CD14-positive monocyte (primary cell): ENCODE measurements around the gene CELF4. TPM values are rescaled to one million over a fixed set of nuclear protein-coding genes. Genes with fewer than 3 reads are reported as not detected.

ENCODE experiments used
- DNase-seq, 3 donors: peaks; one replicate each; pipeline ENCODE4 v3.0.0-alpha.2; 2011 to 2022
- H2AFZ ChIP-seq: 2 replicates; pipeline ENCODE4 v1.6.0; 2012; ENCODE audit warnings: mild to moderate bottlenecking, low read depth, low read length, inconsistent platforms; ENCODE audit not compliant: insufficient read depth, poor library complexity, severe bottlenecking
- H3K27ac ChIP-seq, 2 donors: 1 replicate in 1 of 2; 2 replicates in 1 of 2; pipeline ENCODE4 v1.5.1; 2012 to 2013; ENCODE audit warnings: low read length in 2 of 2, control low read depth in 1 of 2, inconsistent platforms in 1 of 2, low read depth in 1 of 2, mild to moderate bottlenecking in 1 of 2
- H3K27me3 ChIP-seq, 2 donors: one replicate each; pipeline versions ENCODE4 v1.6.0 to v1.6.1; 2011 to 2013; ENCODE audit warnings: low read length in 2 of 2; ENCODE audit not compliant: control insufficient read depth in 2 of 2, insufficient read depth in 2 of 2
- H3K36me3 ChIP-seq, 2 donors: replicated peaks in 1 of 2; 1 replicate in 1 of 2; 2 replicates in 1 of 2; pipeline versions ENCODE4 v1.5.1 to v1.6.1; 2012 to 2013; ENCODE audit warnings: low read length in 2 of 2, control low read depth in 1 of 2, inconsistent platforms in 1 of 2, mild to moderate bottlenecking in 1 of 2; ENCODE audit not compliant: insufficient read depth in 2 of 2, control insufficient read depth in 1 of 2
- H3K4me1 ChIP-seq, 2 donors: 1 replicate in 1 of 2; 2 replicates in 1 of 2; pipeline versions ENCODE4 v1.5.1 to v1.6.1; 2012 to 2013; ENCODE audit warnings: low read length in 2 of 2, control low read depth in 1 of 2, inconsistent platforms in 1 of 2, mild to moderate bottlenecking in 1 of 2, moderate library complexity in 1 of 2; ENCODE audit not compliant: insufficient read depth in 2 of 2, control insufficient read depth in 1 of 2
- H3K4me2 ChIP-seq: replicated peaks from 2 replicates; pipeline ENCODE3; 2012; ENCODE audit warnings: low read length, moderate library complexity, mild to moderate bottlenecking; ENCODE audit not compliant: poor library complexity, severe bottlenecking; ENCODE audit errors: extremely low read depth
- H3K4me3 ChIP-seq, 3 experiments: fragments of 200-600 bp in 1 of 3; sonication (generic) in 1 of 3; replicated peaks in 1 of 3; 1 replicate in 2 of 3; 2 replicates in 1 of 3; pipeline ENCODE4 v1.5.1; 2011 to 2013; ENCODE audit warnings: low read length in 3 of 3, mild to moderate bottlenecking in 3 of 3, control low read depth in 2 of 3, low read depth in 2 of 3, inconsistent platforms in 1 of 3, moderate library complexity in 1 of 3
- H3K79me2 ChIP-seq: 2 replicates; pipeline ENCODE4 v1.6.0; 2012; ENCODE audit warnings: mild to moderate bottlenecking, control low read depth, inconsistent platforms, low read length, moderate library complexity; ENCODE audit not compliant: insufficient read depth
- H3K9ac ChIP-seq: 2 replicates; pipeline ENCODE4 v1.6.0; 2017; ENCODE audit warnings: low read length, mild to moderate bottlenecking; ENCODE audit not compliant: insufficient read depth, poor library complexity, severe bottlenecking
- H3K9me3 ChIP-seq, 2 donors: replicated peaks in 1 of 2; 1 replicate in 1 of 2; 2 replicates in 1 of 2; pipeline versions ENCODE4 v1.5.1 to v1.6.1; 2012 to 2013; ENCODE audit warnings: low read length in 2 of 2, control low read depth in 1 of 2; ENCODE audit not compliant: control insufficient read depth in 1 of 2, insufficient read depth in 1 of 2
- H4K20me1 ChIP-seq: 2 replicates; pipeline ENCODE4 v1.6.0; 2012; ENCODE audit warnings: mild to moderate bottlenecking, low read length, control low read depth, moderate library complexity; ENCODE audit not compliant: insufficient read depth
- H3K27ac Mint-ChIP-seq, 7 donors: one replicate each; pipeline ENCODE4 v1.8.0; 2020; ENCODE audit warnings: mild to moderate bottlenecking in 7 of 7, mixed read lengths in 7 of 7, moderate library complexity in 6 of 7, inconsistent platforms in 2 of 7
- H3K27me3 Mint-ChIP-seq, 3 donors: one replicate each; pipeline ENCODE4 v1.8.0; 2021 to 2022; ENCODE audit warnings: low read depth in 3 of 3, mild to moderate bottlenecking in 3 of 3, mixed read lengths in 3 of 3, moderate library complexity in 3 of 3, inconsistent platforms in 1 of 3
- H3K36me3 Mint-ChIP-seq, 2 donors: one replicate each; pipeline ENCODE4 v1.8.0; 2020; ENCODE audit warnings: mixed read lengths in 2 of 2, inconsistent platforms in 1 of 2, mild to moderate bottlenecking in 1 of 2
- H3K4me1 Mint-ChIP-seq: one replicate; pipeline ENCODE4 v1.8.0; 2020; ENCODE audit warnings: mild to moderate bottlenecking, mixed read lengths
- H3K4me3 Mint-ChIP-seq, 2 donors: one replicate each; pipeline ENCODE4 v1.8.0; 2020; ENCODE audit warnings: mild to moderate bottlenecking in 2 of 2, mixed read lengths in 2 of 2, moderate library complexity in 1 of 2
- H3K9me3 Mint-ChIP-seq, 7 donors: one replicate each; pipeline ENCODE4 v1.8.0; 2020 to 2022; ENCODE audit warnings: mixed read lengths in 7 of 7, mild to moderate bottlenecking in 6 of 7, moderate library complexity in 6 of 7, inconsistent platforms in 2 of 7
- CTCF ChIP-seq: fragments of 200-600 bp; IDR thresholded peaks from one replicate; pipeline ENCODE4 v1.8.0; 2022; ENCODE audit warnings: antibody characterized with exemption, mild to moderate bottlenecking
- WGBS: methylation state at CpG from one replicate; pipeline ENCODE4 v1.1.5; 2013; ENCODE audit warnings: missing lambda C conversion rate; ENCODE audit not compliant: insufficient coverage; 5-methylcytosine and 5-hydroxymethylcytosine counted together
- intact Hi-C, 2 donors: fragments of 100-400 bp; cut with micrococcal nuclease; formaldehyde crosslinking; loops; one replicate each; pipeline versions ENCODE4 v1.15.0 to v1.15.1; 2023
- polyA plus RNA-seq, 3 donors: library from polyadenylated mRNA; depleted of rRNA in 1 of 3; unstranded in 2 of 3; stranded (reverse) in 1 of 3; fragments of 300-500 nt in 2 of 3; fragments of >200 nt in 1 of 3; fragmentation: Illumina TruSeq in 2 of 3; gene quantifications; 1 replicate in 2 of 3; 2 replicates in 1 of 3; pipeline ENCODE4 v1.2.3, GENCODE V29; 2012 to 2021

Gene CELF4
- polyA plus RNA-seq, 3 donors, result not detected

- H3K27ac ChIP-seq, result no peak overlapping the region
- H3K9me3 ChIP-seq, result peaks cover 4 to 29% of the 10 kb centered on the region in 2 donors
- H3K27me3 Mint-ChIP-seq, result peaks cover 68 to 83% (median 72%) of the 10 kb centered on the region in 3 donors
- no peaks in the 10 kb centered on the region for H3K36me3 ChIP-seq
- H3K4me1 ChIP-seq, result no peaks in the 10 kb centered on the region
- H4K20me1 ChIP-seq, result no peaks in the 10 kb centered on the region
- H3K36me3 Mint-ChIP-seq, result peaks cover 0 to 3% of the 10 kb centered on the region in 2 donors
- TF ChIP-seq CTCF, result no peak
- peak overlapping the region in 1 of 3 experiments; percentile 50 for H3K4me3 ChIP-seq
- no peak overlapping the region for H3K9ac ChIP-seq
- no peaks in the 10 kb centered on the region for H3K79me2 ChIP-seq
- no peak overlapping the region for H2AFZ ChIP-seq
- intact Hi-C loops, result no loop called here
- no peak overlapping the region for H3K27ac Mint-ChIP-seq
- WGBS, result under 1% methylated on average over 26 of the region's 51 CpGs
- peak overlapping the region in 1 of 2 donors; percentile 86 for H3K4me3 Mint-ChIP-seq
- H3K4me2 ChIP-seq, result peak overlapping the region; percentile 58
- DNase-seq, result no peak
- H3K4me1 Mint-ChIP-seq, result peaks cover 13% of the 10 kb centered on the region
- H3K27me3 ChIP-seq, result peaks cover 62 to 79% of the 10 kb centered on the region in 2 donors
- peaks cover 0 to 36% (median 12%) of the 10 kb centered on the region in 7 donors for H3K9me3 Mint-ChIP-seq
These were observed 972 bp upstream of the CELF4 start for GRCh38 chr18:37566479-37567060.

DNA sequence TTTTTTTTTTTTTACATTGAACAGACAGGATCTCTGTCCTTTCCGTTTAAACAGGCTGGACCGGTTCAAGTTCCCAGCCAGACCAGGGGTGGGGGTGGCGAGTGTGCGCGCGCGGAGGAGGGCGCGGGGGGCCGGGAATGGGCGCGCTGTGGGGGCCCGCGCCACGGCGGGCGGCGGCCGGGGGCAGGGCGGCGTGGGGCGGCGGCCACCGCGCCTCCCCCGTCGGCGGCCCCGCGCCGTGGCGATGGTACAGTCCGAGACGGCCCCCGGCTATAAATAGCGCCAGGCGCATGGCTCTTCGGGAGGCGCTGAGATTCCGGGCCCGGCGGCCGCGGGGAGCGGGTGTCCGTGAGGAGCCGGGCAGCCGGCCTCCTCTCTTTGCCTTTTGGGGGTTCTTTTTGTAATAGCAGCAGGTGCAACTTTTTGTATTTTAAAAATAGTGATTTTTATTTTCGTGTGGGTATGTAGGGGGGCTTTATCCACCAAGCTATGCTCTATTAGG lies 430 bp upstream of the CELF4 start:
- no peak for TF ChIP-seq CTCF
- Mint-ChIP-seq H3K27ac (no peak overlapping the region), H3K9me3 (peaks cover 0 to 33% (median 12%) of the 10 kb centered on the region in 7 donors), H3K4me1 (peaks cover 13% of the 10 kb centered on the region), H3K36me3 (peaks cover 0 to 3% of the 10 kb centered on the region in 2 donors), H3K27me3 (peaks cover 69 to 81% (median 72%) of the 10 kb centered on the region in 3 donors), H3K4me3 (peak overlapping the region; percentile 41 to 92)
- no peaks in the 10 kb centered on the region for H4K20me1 ChIP-seq
- H2AFZ ChIP-seq, result no peak overlapping the region
- no peak overlapping the region for H3K27ac ChIP-seq
- H3K79me2 ChIP-seq, result no peaks in the 10 kb centered on the region
- DNase-seq, result no peak
- peaks cover 62 to 82% of the 10 kb centered on the region in 2 donors for H3K27me3 ChIP-seq
- H3K4me2 ChIP-seq, result no peak overlapping the region
- H3K9ac ChIP-seq, result no peak overlapping the region
- intact Hi-C loops, result no loop called here
- peak overlapping the region in 1 of 3 experiments; percentile 50 for H3K4me3 ChIP-seq
- H3K36me3 ChIP-seq, result no peaks in the 10 kb centered on the region
- no peaks in the 10 kb centered on the region for H3K4me1 ChIP-seq
- WGBS, result 0% methylated on average over 46 of the region's 49 CpGs
- peaks cover 4 to 29% of the 10 kb centered on the region in 2 donors for H3K9me3 ChIP-seq
